Placental epithelial cell (primary cell): ENCODE measurements around the gene FAM3A. TPM values are rescaled to one million over a fixed set of nuclear protein-coding genes. Genes with fewer than 3 reads are reported as not detected.

Experiments
- small RNA-seq: library from RNA; depleted of rRNA; stranded (forward); fragments of <200 nt; gene quantifications from one replicate; pipeline ENCODE3, GENCODE V24; 2012
- total RNA-seq: library from RNA; depleted of rRNA; stranded (reverse); fragments of >200 nt; gene quantifications from 2 replicates; pipeline ENCODE4 v1.2.3, GENCODE V29; 2012

Gene FAM3A, protein sequence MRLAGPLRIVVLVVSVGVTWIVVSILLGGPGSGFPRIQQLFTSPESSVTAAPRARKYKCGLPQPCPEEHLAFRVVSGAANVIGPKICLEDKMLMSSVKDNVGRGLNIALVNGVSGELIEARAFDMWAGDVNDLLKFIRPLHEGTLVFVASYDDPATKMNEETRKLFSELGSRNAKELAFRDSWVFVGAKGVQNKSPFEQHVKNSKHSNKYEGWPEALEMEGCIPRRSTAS
- 25.9 and 31.6 TPM in 2 replicates for total RNA-seq

GRCh38 chrX:154515966-154516655, at the start of gene FAM3A:
FAM3A (minus strand) TSS chrX:154516232; CDS start chrX:154515772, 460 bp downstream.

DNA sequence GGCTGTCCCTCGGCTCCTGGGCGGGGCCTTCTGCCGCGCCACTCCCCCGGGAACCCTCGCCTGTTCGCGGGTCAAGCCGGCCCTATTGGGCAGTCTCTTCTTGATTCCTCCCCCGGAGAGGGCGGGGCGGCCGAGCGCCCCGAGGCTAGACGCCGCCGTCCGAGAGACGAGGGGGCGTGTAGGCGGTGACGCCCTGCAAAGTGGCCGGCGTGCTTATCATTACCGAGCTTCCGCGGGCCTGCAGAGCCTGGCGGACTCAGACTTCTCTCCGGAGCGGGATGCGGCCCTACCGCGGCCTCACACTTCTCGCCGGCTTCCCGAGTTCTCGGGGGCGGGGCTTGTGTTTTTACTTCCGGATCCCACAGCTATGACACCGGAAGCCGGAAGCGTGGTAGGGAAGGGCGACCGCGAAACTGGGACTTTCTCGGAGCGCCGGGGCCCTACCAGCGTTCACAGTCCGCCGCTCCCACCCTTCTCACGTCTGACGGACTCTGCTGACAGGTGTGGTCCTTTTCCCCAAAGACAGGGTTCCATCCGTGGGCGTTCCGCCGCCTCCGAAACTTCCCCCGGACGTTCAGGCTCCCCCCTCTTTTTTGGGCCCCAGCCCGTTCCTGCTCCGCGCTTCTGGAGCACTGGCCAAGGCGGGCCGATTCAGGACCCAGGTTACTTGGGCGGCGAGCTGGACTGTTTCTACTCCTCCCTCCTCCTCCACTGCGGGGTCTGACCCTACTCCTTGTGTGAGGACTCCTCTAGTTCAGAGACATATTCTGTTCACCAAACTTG, 31.4 kb upstream of the FAM3A start, which contains the start of gene IKBKG:
IKBKG (plus strand) TSS at position 376 of the 783 bp plus-strand sequence. CDS start 4,383 bp downstream, outside the sequence.

DNA sequence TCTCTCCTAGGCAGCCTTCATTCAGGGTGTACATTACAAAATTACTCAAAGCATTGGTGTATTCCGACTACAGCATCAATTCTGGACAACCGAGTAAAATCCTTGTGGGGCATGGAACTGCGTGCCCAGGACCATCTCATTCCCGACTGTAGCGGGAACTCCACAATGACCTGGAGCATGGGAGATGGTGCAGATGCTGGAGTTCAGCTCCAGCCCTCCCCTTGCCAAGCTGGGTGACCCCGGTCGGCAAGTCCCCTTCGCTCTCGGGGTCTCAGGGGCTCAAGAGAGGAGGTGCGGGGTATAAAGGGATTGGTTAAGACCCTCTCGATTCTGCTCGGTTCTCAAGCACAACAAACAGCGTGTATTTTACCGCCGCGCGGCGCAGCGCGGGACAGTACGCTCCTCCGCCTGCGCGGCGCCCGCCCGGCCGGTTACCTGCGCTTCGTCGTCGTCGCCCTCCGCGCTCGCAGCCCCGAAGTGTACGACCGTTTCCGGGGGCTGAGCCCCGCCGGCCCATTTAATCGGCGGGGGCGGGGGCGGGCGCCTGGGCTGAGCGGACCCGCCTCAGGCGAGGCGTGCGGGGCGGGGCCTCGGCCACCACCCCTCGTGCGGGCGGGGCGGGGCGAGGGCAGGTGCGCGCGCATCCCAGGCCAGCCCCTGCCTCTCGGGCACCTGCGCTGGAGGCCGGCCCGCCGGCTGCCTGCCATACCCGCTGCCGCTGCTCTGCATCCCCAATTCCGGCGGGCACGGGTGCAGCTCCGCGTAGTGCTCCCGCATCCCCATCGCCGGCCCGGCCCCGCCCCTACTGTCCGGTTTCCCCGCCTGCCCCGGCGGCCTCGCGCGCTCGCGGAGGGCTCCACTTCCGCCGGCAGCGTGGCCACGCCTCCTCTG, 30.6 kb upstream of the FAM3A start, which contains the start of gene G6PD:
G6PD (minus strand) TSS at position 493 of the 891 bp plus-strand sequence. CDS start 691 bp downstream, outside the sequence.

DNA sequence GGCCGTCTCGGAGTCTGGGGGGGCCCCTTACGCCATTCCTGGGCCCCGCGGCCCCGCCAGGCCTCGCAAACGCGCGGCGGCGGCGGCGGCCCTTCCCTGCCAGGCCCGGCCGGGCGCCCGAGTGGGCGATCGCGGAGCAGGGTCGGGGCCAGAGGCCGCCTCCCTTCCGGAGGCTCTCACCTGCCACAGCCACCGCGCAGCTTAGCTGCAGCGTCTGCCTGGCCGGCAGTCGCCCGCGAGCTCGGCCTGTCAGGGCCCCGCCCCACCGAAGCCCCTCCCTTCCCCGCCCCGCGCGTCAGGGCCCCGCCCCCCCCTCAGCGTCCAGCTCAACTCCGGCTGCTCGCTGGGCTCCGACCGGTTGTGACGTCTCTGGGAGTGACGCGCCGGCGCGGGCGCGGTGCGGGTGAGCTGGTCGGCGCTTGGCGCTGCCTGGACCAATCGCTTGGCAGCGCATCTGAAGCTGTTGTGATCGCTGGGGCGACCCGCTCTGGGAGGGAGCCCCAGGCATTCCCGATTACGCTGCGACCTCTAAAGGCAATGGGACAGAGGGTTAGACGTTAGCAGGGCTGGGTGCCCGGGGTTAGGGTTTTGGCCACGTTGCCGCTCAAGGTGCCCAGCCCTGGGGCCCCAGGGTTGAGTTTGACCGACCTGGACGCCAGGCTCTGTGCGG, 25.5 kb downstream of the FAM3A start, which contains the start of gene SLC10A3:
SLC10A3 (minus strand) TSS at position 216 of the 670 bp plus-strand sequence. CDS start 1,689 bp downstream, outside the sequence.

GRCh38 chrX:154486396-154487207, 29.4 kb downstream of the FAM3A start, which contains the start of gene UBL4A:
UBL4A (minus strand) TSS chrX:154486615; CDS start chrX:154486584, 31 bp downstream.

DNA sequence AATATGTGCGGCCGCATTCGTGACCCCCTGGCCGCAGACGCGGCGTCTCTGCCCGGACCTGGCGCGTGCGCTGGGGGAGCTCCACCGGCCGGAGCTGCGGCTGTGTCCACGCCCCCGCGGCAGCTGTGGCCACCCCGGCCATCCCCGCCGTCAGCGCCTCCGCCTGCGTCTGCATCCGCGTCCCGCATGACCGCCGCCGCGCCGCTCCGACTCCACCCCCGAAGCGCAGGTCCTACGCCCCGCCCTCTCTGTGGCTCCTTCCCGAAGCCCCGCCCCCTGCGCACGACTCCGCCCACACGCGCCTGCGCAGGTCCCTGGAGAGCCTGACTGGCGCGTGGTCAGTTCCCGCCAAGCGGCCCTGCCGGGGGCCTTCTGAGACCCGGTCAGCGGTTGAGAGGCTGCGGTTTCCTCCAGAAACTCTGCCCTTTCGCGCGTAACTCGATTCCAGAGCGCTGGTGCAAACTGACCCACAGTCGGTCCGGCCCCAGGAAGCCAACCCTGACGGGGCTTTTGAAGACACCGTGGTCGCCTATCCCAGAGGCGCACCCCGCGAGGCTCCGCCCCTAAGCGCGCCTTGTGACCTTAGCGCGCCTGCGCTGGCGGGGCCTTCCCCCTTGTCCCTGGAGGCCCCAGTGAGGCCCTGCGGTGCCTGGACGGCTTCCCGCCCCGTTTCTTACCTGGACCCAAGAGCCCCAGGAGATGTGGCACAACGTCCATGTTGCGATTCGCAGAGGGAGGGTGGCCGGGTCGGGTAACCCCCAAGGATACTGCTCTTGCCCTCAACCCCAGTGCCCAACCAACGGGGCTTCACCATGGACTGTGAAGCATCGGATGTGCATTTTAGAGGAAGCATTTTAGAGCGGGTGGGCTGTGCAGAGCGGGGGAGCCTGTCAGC, 37.1 kb downstream of the FAM3A start, which contains the start of gene LAGE3:
LAGE3 (minus strand) TSS at position 554 of the 895 bp plus-strand sequence; CDS start at position 188, 366 bp downstream.

DNA sequence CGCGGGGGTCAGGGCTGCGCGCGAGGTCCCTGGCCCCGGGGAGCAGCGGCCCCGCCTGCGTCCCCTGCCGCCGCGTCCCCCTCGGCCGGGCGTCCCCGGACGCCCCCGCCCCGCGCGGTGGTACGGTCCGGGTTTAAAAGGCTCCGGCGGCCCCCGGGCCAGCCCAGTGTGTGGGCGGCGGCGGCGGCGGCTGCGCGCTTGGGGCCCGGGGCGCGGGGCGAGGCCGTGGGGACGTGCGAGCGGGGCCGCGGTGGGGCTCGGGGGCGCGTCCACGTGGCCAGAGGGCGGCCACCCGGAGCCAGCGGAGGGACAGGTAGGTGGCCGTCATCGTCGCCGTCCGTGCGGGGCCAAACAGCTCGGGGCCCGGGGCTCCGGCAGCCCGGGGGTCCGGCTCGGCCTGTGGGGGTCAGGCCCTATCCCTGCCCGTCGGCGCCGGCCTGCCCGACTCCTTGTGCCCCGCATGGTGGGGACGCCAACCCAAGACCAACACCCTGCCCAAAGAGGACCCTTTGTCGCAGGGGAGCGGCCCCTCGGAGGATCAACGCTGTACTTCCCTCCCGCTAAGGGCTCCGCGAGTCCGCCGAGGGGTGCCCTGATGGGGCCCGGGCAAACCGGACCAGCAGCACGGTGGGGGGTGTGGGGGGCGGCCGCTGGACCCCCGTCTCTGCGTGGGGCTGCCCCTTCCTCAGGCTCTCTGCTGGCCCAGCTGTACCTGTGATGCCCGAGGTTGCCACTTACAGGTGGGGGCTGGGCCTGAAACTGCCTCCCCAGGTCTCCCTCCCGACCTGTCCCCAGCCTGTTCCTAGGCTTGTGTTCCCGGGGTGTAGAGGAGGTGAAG, 57.7 kb downstream of the FAM3A start, which contains the start of gene PLXNA3:
PLXNA3 (plus strand) TSS at position 166 of the 838 bp plus-strand sequence. CDS start 1,903 bp downstream, outside the sequence.

Small RNA genes within 50 kb of the gene (small RNA-seq; reads per million reads assigned to genes)
- gene RN7SL697P = not detected

Other genes starting within 250 kb of the FAM3A start
- gene TEX28, start 221.1 kb downstream of the FAM3A start, total RNA-seq = not detected in 2 replicates
- gene TKTL1, start 220.4 kb downstream of the FAM3A start, total RNA-seq = not detected in 2 replicates
- 500 and 1,798 TPM in 2 replicates for gene FLNA, start 141.6 kb downstream of the FAM3A start, total RNA-seq
- 32.2 and 45.9 TPM in 2 replicates for gene EMD, start 136.9 kb downstream of the FAM3A start, total RNA-seq
- 1,858 and 2,253 TPM in 2 replicates for gene RPL10, start 117.9 kb downstream of the FAM3A start, total RNA-seq
- 65.4 and 86.4 TPM in 2 replicates for gene DNASE1L1, start 107.0 kb downstream of the FAM3A start, total RNA-seq
- gene TAFAZZIN, start 104.7 kb downstream of the FAM3A start, total RNA-seq = 21.2 and 25.1 TPM in 2 replicates
- 76.7 and 89.1 TPM in 2 replicates for gene ATP6AP1, start 87.6 kb downstream of the FAM3A start, total RNA-seq
- 74.9 and 75.0 TPM in 2 replicates for gene GDI1, start 79.1 kb downstream of the FAM3A start, total RNA-seq
- 25.5 and 28.8 TPM in 2 replicates for gene FAM50A, start 72.1 kb downstream of the FAM3A start, total RNA-seq
- 21.6 and 23.9 TPM in 2 replicates for gene PLXNA3, start 58.0 kb downstream of the FAM3A start, total RNA-seq
- 31.4 and 42.2 TPM in 2 replicates for gene LAGE3, start 37.0 kb downstream of the FAM3A start, total RNA-seq
- gene UBL4A, start 29.6 kb downstream of the FAM3A start, total RNA-seq = 48.7 and 56.2 TPM in 2 replicates
- 56.9 and 65.6 TPM in 2 replicates for gene SLC10A3, start 25.6 kb downstream of the FAM3A start, total RNA-seq
- 44.8 and 112 TPM in 2 replicates for gene G6PD, start 30.6 kb upstream of the FAM3A start, total RNA-seq
- 12.2 and 16.1 TPM in 2 replicates for gene IKBKG, start 31.4 kb upstream of the FAM3A start, total RNA-seq
- not detected in 2 replicates for gene CTAG1A, start 68.9 kb upstream of the FAM3A start, total RNA-seq
- not detected in 2 replicates for gene CTAG1B, start 103.0 kb upstream of the FAM3A start, total RNA-seq
- gene CTAG2, start 137.3 kb upstream of the FAM3A start, total RNA-seq = 0.39 TPM in 1 of 2 replicates, not detected in the other
- gene GAB3, start 234.8 kb upstream of the FAM3A start, total RNA-seq = 0.11 and 0.39 TPM in 2 replicates
- gene DKC1, start 246.6 kb upstream of the FAM3A start, total RNA-seq = 20.4 and 26.1 TPM in 2 replicates